Activated naive CD8-positive, alpha-beta T cell treated with anti-CD3 and anti-CD28 coated beads, Interleukin-2, amount 10 ng/mL, durations not matched to agents 7 days and 5 days (primary cell): ENCODE data around the gene BNIP1. TPM values are rescaled to one million over a fixed set of nuclear protein-coding genes. Genes with fewer than 3 reads are reported as not detected.
A peak's percentile ranks its signal among the peaks of the same experiment; 100 is the strongest.

ENCODE experiments used
- ATAC-seq: fragments of 150-1000 bp; cut with Tn5 transposase; one replicate; pipeline ENCODE4 v1.10.0; 2021; ENCODE audit warnings: low read depth, moderate library complexity
- POLR2A ChIA-PET: fragments of 350-600 bp; sonication (Branson Sonifier 250); formaldehyde crosslinking; loops from one replicate; lab custom pipeline; 2021; ENCODE audit warnings: antibody characterized with exemption; lab: Charles Lee
- DNase-seq: peaks from one replicate; pipeline ENCODE4 v3.0.0; 2021
- H3K27ac Mint-ChIP-seq: one replicate; pipeline ENCODE4 v1.8.0; 2022; ENCODE audit warnings: mild to moderate bottlenecking, mixed read lengths
- H3K27me3 Mint-ChIP-seq: one replicate; pipeline ENCODE4 v1.8.0; 2022; ENCODE audit warnings: mild to moderate bottlenecking, moderate library complexity, mixed read lengths
- H3K36me3 Mint-ChIP-seq: one replicate; pipeline ENCODE4 v1.8.0; 2021; ENCODE audit warnings: mild to moderate bottlenecking, mixed read lengths
- H3K4me1 Mint-ChIP-seq: one replicate; pipeline ENCODE4 v1.8.0; 2021; ENCODE audit warnings: mixed read lengths
- H3K4me3 Mint-ChIP-seq: one replicate; pipeline ENCODE4 v1.8.0; 2022; ENCODE audit warnings: mild to moderate bottlenecking, moderate library complexity, mixed read lengths
- H3K9me3 Mint-ChIP-seq: one replicate; pipeline ENCODE4 v1.8.0; 2021; ENCODE audit warnings: mixed read lengths
- total RNA-seq, 2 experiments: library from RNA; stranded (reverse); gene quantifications; one replicate each; pipeline ENCODE4 v1.2.3, GENCODE V29; 2021

The BNIP1 gene
- total RNA-seq, 2 experiments from 2014 or later: 13.9 to 14.0 TPM

DNA sequence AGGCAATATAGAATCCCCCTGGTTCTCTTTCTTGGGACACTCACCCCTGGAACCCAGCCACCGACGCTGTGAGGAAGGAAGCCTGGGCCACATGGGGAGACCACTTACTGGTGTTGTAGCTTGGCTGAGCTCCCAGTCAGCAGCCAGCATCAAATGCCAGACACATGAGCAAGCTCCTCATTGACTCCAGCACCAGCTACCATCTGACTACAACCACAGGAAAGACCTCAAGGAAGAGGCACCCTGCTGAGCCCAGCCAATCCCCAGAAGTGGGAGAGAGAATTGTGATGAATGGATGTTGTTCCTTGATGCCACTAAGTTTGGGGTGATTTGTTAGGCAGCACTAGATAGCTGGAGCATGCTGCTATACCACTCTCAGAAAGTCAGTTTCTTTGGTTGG lies 36.0 kb downstream of the BNIP1 start:
- DNase-seq: no peak
- H3K27me3 Mint-ChIP-seq: no peaks in the 10 kb centered on the region
- H3K4me3 Mint-ChIP-seq: no peak overlapping the region
- ATAC-seq: no peak
- peaks cover 2% of the 10 kb centered on the region for H3K36me3 Mint-ChIP-seq
- no peaks in the 10 kb centered on the region for H3K4me1 Mint-ChIP-seq
- H3K9me3 Mint-ChIP-seq: peaks cover 5% of the 10 kb centered on the region
- POLR2A ChIA-PET: no interaction called here
- no peak overlapping the region for H3K27ac Mint-ChIP-seq

DNA sequence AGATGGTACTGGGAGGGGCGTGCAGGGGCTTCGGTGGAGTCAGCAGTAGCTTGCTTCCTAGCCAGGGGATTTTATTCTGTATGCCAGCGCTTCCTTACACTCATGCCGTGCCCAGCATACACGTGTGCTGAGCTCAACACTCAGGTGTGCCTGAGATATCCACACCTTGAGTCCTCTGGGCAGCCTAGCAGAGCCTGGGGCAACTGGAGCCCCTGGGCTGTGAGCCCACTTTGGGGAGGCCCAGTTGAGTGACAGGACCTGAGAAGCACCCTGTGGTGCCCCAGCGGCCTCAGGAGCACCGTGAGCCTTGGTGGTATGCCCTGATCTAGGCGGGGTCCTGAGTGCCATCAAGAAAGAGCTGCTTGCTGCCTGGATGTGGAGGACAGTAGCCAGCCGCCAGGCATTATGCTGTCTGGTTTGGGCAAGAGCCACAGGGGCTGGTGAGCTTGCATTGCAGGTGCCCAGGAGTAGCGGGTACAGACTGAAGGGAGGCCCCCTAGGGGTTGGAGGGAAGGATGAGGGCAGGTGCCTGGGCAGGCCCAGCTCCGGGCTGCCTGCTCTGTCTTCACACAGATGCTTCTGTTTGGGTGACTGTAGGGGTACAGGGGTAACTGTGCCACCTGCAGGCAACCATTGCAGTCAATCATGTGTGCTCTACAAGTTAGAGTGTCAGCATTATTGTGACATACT lies 42.9 kb downstream of the BNIP1 start:
- DNase-seq (no peak), ATAC-seq (peak; percentile 63)
- H3K4me3 Mint-ChIP-seq: no peak overlapping the region
- peaks cover 2% of the 10 kb centered on the region for H3K4me1 Mint-ChIP-seq
- POLR2A ChIA-PET: no interaction called here
- H3K27me3 Mint-ChIP-seq: peaks cover 3% of the 10 kb centered on the region
- no peaks in the 10 kb centered on the region for H3K36me3 Mint-ChIP-seq
- H3K27ac Mint-ChIP-seq: no peak overlapping the region
- H3K9me3 Mint-ChIP-seq: no peaks in the 10 kb centered on the region

DNA sequence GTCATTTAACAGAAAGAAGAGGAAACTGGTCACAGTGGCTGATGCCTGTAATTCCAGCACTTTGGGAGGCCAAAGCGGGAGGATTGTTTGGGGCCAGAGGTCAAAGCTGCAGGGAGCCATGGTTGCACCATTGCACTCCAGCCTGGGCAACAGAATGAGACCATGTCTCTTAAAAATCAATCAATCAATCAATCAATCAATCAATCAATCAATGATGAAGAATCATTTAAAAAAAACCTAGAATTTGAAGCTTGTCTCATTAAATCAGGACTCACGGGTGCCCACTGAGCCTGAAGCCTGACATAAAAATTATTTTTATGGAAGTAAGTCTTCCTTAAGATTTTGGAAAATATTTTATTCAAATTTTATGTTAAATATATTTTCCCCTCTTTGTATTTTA lies 43.9 kb downstream of the BNIP1 start:
- H3K27me3 Mint-ChIP-seq: peaks cover 6% of the 10 kb centered on the region
- no peaks in the 10 kb centered on the region for H3K9me3 Mint-ChIP-seq
- no peak overlapping the region for H3K27ac Mint-ChIP-seq
- DNase-seq: no peak
- H3K4me3 Mint-ChIP-seq: no peak overlapping the region
- no peak for ATAC-seq
- H3K36me3 Mint-ChIP-seq: no peaks in the 10 kb centered on the region
- peaks cover 2% of the 10 kb centered on the region for H3K4me1 Mint-ChIP-seq
- POLR2A ChIA-PET: no interaction called here

DNA sequence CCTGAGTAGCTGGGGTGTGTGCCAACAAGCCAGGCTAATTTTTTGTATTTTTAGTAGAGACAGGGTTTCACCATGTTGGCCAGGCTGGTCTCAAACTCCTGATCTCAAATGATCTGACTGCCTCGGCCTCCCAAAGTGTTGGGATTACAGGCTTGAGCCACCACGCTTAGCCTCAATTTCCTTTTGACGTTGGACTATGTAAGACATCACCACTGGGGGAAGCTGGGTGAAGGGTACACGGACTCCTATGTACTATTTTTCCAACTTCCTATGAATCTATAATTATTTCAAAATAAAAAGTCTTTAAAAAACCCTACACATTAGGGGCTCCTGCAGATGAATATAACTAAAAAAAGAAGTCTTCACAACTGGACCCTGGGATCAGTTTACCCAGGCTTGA lies 46.7 kb downstream of the BNIP1 start:
- H3K4me3 Mint-ChIP-seq: no peak overlapping the region
- H3K36me3 Mint-ChIP-seq: no peaks in the 10 kb centered on the region
- peaks cover 6% of the 10 kb centered on the region for H3K27me3 Mint-ChIP-seq
- DNase-seq: no peak
- POLR2A ChIA-PET: interaction anchor here (0.6 kb wide), 1 partner anchor 159 kb away, joined by 3 read pairs; no protein-coding TSS in a partner anchor
- no peaks in the 10 kb centered on the region for H3K9me3 Mint-ChIP-seq
- no peak for ATAC-seq
- peaks cover 2% of the 10 kb centered on the region for H3K4me1 Mint-ChIP-seq
- H3K27ac Mint-ChIP-seq: no peak overlapping the region

DNA sequence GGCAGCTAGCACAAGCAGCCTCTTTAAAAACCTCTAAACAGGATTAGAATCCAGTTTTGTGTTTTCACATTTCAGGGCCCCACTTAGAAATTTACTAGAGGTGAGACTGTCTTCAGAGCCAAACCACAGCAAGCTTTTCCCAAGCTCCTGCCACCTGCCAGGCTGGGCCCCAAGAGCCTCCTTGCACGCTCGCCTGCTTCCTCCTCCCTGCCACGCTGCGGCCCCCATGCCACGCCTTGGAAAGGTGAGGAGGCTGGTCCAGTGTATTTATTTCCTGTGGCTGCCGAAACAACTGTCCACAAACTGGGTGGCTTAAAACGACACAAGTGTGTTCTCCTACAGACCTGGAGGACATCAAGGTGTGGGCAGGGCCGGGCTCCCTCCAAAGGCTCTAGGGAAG lies 47.2 kb downstream of the BNIP1 start:
- Mint-ChIP-seq H3K36me3 (no peaks in the 10 kb centered on the region), H3K4me1 (peaks cover 1% of the 10 kb centered on the region), H3K9me3 (no peaks in the 10 kb centered on the region), H3K4me3 (no peak overlapping the region), H3K27ac (no peak overlapping the region), H3K27me3 (peaks cover 6% of the 10 kb centered on the region)
- no peak for DNase-seq
- no peak for ATAC-seq
- POLR2A ChIA-PET: no interaction called here

DNA sequence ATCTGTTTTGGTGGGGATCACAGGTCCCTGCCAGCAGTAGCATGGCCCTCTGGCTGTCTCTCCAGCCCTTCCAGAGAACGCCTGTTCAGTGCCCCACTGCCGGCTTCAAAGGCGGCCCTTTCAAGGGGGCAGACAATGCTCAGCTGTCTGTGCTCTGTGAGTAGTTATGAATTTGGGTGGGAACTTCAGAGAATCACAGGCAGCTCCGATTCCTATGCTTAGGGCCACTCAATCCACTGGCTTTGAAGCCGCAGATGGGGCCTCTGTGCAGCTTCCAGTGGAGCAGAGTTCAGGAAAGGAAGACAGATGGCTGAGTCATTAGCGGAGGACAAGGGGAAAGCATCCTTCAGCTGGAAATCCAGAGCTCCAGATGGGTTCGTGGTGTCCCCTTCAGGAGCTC lies 48.2 kb downstream of the BNIP1 start:
- peaks cover 6% of the 10 kb centered on the region for H3K27me3 Mint-ChIP-seq

DNA sequence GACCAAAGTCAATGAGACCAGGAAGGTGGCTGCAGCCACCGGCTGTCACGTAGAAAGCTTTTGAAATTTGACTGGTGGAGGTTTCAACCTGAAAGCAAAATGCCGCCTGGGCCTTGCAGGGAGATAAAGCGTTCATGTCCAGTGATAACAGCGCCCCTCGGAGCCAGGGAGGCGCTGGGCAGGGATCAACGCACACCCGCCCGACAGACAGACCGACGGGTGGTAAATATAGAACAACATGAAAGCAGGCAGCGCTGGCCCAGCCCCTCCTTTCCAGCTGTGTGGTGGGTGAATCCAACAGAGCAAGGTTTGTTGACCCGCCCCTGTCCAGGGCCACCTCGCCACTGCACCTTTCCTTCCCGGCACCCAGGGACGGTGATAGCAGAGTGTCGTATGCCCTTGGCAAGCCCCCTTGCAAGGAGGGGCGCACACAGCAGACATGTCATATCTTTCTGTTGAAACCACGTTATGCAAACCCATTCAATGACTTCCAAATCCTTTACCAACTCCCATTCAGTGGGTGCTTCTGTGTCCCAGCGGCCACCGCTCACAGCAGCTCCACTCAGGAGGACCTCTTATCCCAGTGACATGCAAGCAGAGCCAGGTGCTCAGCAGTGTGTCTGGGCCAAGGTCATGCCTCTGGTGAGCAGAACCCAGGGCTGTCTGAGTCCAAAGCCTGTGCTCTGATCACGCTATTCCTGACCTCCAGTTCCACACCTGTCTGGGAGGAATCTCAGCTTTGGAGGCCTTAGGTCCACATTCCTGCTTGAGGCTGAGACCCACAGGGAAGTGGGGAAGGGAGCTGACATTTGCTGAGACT lies 52.0 kb downstream of the BNIP1 start:
- no peak overlapping the region for H3K27ac Mint-ChIP-seq
- DNase-seq (no peak), ATAC-seq (no peak)
- peaks cover 4% of the 10 kb centered on the region for H3K9me3 Mint-ChIP-seq
- H3K27me3 Mint-ChIP-seq: peaks cover 16% of the 10 kb centered on the region
- H3K4me1 Mint-ChIP-seq: no peaks in the 10 kb centered on the region
- H3K36me3 Mint-ChIP-seq: no peaks in the 10 kb centered on the region
- H3K4me3 Mint-ChIP-seq: no peak overlapping the region
- POLR2A ChIA-PET: no interaction called here

More for the DNA sequence above, 48.2 kb downstream of the BNIP1 start:
- Mint-ChIP-seq H3K27ac (no peak overlapping the region), H3K9me3 (no peaks in the 10 kb centered on the region), H3K4me3 (no peak overlapping the region), H3K4me1 (no peaks in the 10 kb centered on the region), H3K36me3 (no peaks in the 10 kb centered on the region)
- POLR2A ChIA-PET: no interaction called here
- ATAC-seq: no peak
- no peak for DNase-seq

DNA sequence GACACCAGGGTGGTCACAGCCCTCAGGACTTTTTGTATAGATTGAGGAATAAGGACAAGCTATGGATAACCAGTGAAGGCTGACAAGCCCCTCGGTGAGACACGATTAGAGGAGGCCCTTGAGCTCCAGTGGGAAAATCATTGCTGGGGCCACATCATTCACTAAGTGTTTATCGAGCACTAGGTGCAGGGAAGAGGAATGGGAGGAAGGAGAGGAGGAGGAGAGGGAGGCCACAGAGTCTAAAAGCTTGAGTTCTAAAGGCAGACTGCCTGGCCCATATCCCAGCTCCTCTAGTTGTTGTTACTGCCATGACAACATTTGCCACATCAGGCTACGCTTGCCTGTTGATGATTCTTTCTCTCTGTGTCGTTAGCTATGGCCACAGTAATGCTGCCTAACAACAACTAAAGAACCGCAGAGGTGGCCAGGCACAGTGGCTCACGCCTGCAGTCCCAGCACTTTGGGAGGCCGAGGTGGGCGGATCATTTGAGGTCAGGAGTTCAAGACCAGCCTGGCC lies 53.1 kb downstream of the BNIP1 start:
- POLR2A ChIA-PET: no interaction called here

DNA sequence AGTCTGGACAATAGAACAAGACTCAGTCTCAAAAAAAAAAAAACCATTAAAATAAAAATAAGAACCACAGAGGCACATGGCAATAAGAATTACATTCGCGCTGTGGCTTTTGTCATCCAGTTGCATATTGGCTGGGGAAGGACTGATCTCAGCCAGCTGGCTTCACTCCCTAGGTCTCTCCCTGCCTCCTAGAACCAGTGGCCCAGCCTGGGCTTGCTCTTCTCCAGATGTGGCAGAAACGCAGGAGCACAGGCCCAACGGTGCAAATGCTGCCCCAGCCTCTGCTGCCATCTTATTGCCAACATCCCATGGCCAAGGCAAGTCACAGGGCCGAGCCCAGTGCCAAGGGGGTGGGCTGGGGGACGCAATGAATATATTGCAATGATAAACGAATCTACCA lies 53.7 kb downstream of the BNIP1 start:
- Mint-ChIP-seq H3K9me3 (peaks cover 4% of the 10 kb centered on the region), H3K4me3 (no peak overlapping the region), H3K36me3 (no peaks in the 10 kb centered on the region), H3K27ac (no peak overlapping the region), H3K27me3 (peaks cover 27% of the 10 kb centered on the region), H3K4me1 (no peaks in the 10 kb centered on the region)
- POLR2A ChIA-PET: no interaction called here
- ATAC-seq (no peak), DNase-seq (no peak)

More for the DNA sequence above, 53.1 kb downstream of the BNIP1 start:
- peaks cover 22% of the 10 kb centered on the region for H3K27me3 Mint-ChIP-seq
- no peaks in the 10 kb centered on the region for H3K4me1 Mint-ChIP-seq
- no peak overlapping the region for H3K4me3 Mint-ChIP-seq
- H3K27ac Mint-ChIP-seq: no peak overlapping the region
- DNase-seq: no peak
- H3K9me3 Mint-ChIP-seq: peaks cover 4% of the 10 kb centered on the region
- no peaks in the 10 kb centered on the region for H3K36me3 Mint-ChIP-seq
- ATAC-seq: no peak

DNA sequence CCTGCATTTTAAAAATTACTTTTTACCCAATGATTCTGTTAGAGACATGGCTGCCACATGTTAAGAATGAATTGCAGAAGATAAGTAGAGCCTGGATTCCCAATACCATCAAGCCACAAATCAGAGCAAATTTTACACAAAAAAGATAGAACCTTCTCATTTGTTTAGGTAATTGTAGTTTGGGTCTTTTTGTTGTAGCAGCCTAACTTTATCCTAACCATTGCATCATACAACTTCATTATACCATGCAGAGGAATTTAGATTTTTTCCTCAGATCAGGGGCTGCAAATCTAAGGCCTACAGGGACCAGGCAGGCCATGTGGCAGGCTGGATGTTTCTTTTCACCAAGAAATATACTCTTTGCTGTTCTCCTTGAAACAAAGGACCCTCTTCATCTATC lies 56.0 kb downstream of the BNIP1 start:
- Mint-ChIP-seq H3K27me3 (peaks cover 36% of the 10 kb centered on the region), H3K9me3 (peaks cover 4% of the 10 kb centered on the region), H3K27ac (no peak overlapping the region), H3K36me3 (no peaks in the 10 kb centered on the region), H3K4me3 (no peak overlapping the region), H3K4me1 (no peaks in the 10 kb centered on the region)
- POLR2A ChIA-PET: no interaction called here
- DNase-seq (no peak), ATAC-seq (no peak)

DNA sequence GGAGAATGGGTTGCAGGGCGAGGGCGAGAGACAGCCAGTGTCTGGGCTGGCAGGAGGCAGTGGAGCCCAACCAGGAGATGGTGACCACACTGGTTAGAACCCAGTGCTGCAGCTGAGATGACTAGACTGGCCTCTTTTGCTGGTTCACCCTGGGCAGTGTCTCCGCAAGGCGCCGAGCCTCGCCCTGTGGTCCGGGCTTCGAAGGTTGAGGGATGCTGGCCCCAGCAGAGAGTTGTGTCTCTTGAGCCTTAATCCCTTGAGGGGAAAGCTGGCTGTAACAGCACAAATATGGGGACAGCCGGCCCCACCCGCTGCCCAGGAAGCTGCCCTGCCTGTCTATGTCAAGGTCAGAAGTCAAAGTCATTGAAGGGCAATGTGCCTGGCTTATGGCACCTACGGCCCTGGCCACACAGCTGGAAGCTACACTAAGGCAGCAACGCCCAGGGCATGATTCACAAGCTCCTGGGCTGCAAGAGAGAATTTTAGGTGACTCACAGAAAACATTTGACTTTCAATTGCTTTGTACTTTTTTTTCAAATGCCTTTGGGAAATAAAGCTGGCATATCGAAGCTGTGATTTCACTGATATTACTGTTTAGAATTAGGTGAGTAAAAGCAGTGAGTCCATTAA lies 57.4 kb downstream of the BNIP1 start:
- ATAC-seq (no peak), DNase-seq (no peak)
- peaks cover 4% of the 10 kb centered on the region for H3K9me3 Mint-ChIP-seq
- H3K4me1 Mint-ChIP-seq: no peaks in the 10 kb centered on the region
- no peak overlapping the region for H3K27ac Mint-ChIP-seq
- no peak overlapping the region for H3K4me3 Mint-ChIP-seq
- peaks cover 36% of the 10 kb centered on the region for H3K27me3 Mint-ChIP-seq
- POLR2A ChIA-PET: no interaction called here
- H3K36me3 Mint-ChIP-seq: no peaks in the 10 kb centered on the region

DNA sequence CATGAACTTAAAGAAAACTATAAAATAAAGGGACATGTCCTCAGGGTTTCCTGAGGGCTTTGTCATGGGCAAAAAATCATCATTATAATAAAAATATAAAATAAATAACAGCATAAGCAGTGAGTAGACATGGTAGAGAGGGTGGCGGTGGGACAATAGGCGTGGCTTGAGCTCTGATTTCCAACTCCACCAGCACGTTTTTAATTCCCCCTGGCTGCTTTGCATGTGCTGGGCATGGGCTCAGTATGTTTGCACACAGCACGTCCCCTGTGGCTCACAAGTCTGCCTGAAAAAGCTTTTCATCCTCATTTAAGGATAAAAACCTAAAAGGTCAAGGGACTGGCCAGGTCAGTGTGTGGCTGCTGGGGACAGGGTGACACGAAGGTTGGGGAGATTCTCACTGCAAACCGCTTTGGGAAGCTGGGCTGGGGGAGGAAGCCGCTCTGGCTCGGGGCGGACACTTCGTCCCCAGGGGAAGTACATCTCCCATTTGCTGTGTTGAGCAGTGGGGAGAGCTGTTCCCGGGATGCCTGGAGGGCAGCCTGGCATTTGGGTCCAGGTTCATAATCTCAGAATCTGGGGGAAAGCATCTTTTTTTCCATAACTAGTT lies 58.0 kb downstream of the BNIP1 start:
- peaks cover 4% of the 10 kb centered on the region for H3K9me3 Mint-ChIP-seq
- no peaks in the 10 kb centered on the region for H3K36me3 Mint-ChIP-seq
- H3K4me3 Mint-ChIP-seq: no peak overlapping the region
- H3K27me3 Mint-ChIP-seq: peaks cover 36% of the 10 kb centered on the region
- no peak for ATAC-seq
- H3K27ac Mint-ChIP-seq: no peak overlapping the region
- POLR2A ChIA-PET: no interaction called here
- DNase-seq: no peak
- H3K4me1 Mint-ChIP-seq: no peaks in the 10 kb centered on the region
